ENCODE data around the gene GAS1. TPM values are rescaled to one million over a fixed set of nuclear protein-coding genes. Genes with fewer than 3 reads are reported as not detected.

GAS1 gene
- total and polyA plus RNA-seq, 10 of the 15 experiments (the other 5 are each of a cell fraction or from before 2014, with no cell fraction given), result not detected

- no peaks in the 10 kb centered on the region for H3K79me2 ChIP-seq (ENCODE audit: control insufficient read depth, insufficient read depth, low read length)
- H4K20me1 ChIP-seq (ENCODE audit: control insufficient read depth, insufficient read depth), result no peaks in the 10 kb centered on the region
- H2AFZ ChIP-seq (ENCODE audit: control insufficient read depth, low read depth, low read length), result no peak overlapping the region
- no peaks in the 10 kb centered on the region for H3K9me3 ChIP-seq (replicated peaks; ENCODE audit: control insufficient read depth, insufficient read depth, low read length)
- intact Hi-C loops (cut with micrococcal nuclease; ENCODE audit: unreplicated experiment), result no loop called here
- WGBS (ENCODE audit: insufficient coverage, insufficient replicate concordance, low lambda C conversion rate, missing lambda C conversion rate), result 52% methylated on average over 9 of the region's 9 CpGs
- FAIRE-seq (no peak), ATAC-seq (no peak), DNase-seq (ENCODE audit: low read depth, low spot score) (no peak)
- RAD21 ChIA-PET (ENCODE audit: unreplicated experiment), result no interaction called here
- in situ Hi-C loops (cut with MboI), result no loop called here
- H3K27me3 ChIP-seq (replicated peaks in 1 of 2; ENCODE audit: control insufficient read depth in 2 of 2, insufficient read depth in 2 of 2, low read length in 1 of 2), result no peaks in the 10 kb centered on the region; a peak in 1 of 4 replicates
- no peaks in the 10 kb centered on the region for H3K4me1 ChIP-seq (ENCODE audit: control insufficient read depth, insufficient read depth, low read length)
- BruUV-seq (replicated peaks), result no TSS peak
- POLR2A ChIA-PET, result no interaction called here
- SMC1A ChIA-PET (ENCODE audit: uncharacterized antibody, unreplicated experiment), result no interaction called here
- no peak overlapping the region for H3K4me3 ChIP-seq
- TF ChIP-seq RAD51 (IDR thresholded peaks at IDR 0.05) (peak; percentile 18; the same call in 1 of the 2 replicates), SIX5 (IDR thresholded peaks at IDR 0.05; ENCODE audit: low read depth, low read length, severe bottlenecking) (no peak)
- H3K4me2 ChIP-seq (ENCODE audit: control insufficient read depth, insufficient read depth), result no peak overlapping the region
- no peaks in the 10 kb centered on the region for H3K36me3 ChIP-seq (ENCODE audit: control insufficient read depth in 2 of 2, insufficient read depth in 2 of 2, low read length in 1 of 2)
- CTCF ChIA-PET, result no interaction called here
- no peak overlapping the region for H3K9ac ChIP-seq (ENCODE audit: control insufficient read depth, insufficient read depth, low read length)
- H3K27ac ChIP-seq (ENCODE audit: control insufficient read depth, insufficient read depth), result no peak overlapping the region
Observed at GRCh38 chr9:86962692-86963091, 15.4 kb upstream of the GAS1 start.

- ATAC-seq (no peak), DNase-seq (ENCODE audit: low read depth, low spot score) (no peak), FAIRE-seq (no peak)
- 20% methylated on average over 6 of the region's 6 CpGs for WGBS (ENCODE audit: insufficient coverage, insufficient replicate concordance, low lambda C conversion rate, missing lambda C conversion rate)
- Histone ChIP-seq H3K27ac (ENCODE audit: control insufficient read depth, insufficient read depth) (no peak overlapping the region), H3K27me3 (replicated peaks in 1 of 2; ENCODE audit: control insufficient read depth in 2 of 2, insufficient read depth in 2 of 2, low read length in 1 of 2) (no peaks in the 10 kb centered on the region; a peak in 1 of 4 replicates), H2AFZ (ENCODE audit: control insufficient read depth, low read depth, low read length) (no peak overlapping the region), H3K9me3 (replicated peaks; ENCODE audit: control insufficient read depth, insufficient read depth, low read length) (no peaks in the 10 kb centered on the region), H3K9ac (ENCODE audit: control insufficient read depth, insufficient read depth, low read length) (no peak overlapping the region), H3K4me2 (ENCODE audit: control insufficient read depth, insufficient read depth) (no peak overlapping the region), H3K4me1 (ENCODE audit: control insufficient read depth, insufficient read depth, low read length) (no peaks in the 10 kb centered on the region), H3K36me3 (ENCODE audit: control insufficient read depth in 2 of 2, insufficient read depth in 2 of 2, low read length in 1 of 2) (no peaks in the 10 kb centered on the region), H3K4me3 (no peak overlapping the region), H4K20me1 (ENCODE audit: control insufficient read depth, insufficient read depth) (no peaks in the 10 kb centered on the region), H3K79me2 (ENCODE audit: control insufficient read depth, insufficient read depth, low read length) (no peaks in the 10 kb centered on the region)
- TF ChIP-seq IKZF2 (IDR thresholded peaks at IDR 0.05) (no peak), CEBPB (IDR thresholded peaks at IDR 0.05; ENCODE audit: borderline replicate concordance in 1 of 2, low read depth in 2 of 2, low read length in 2 of 2) (no peak), ZNF207 (IDR thresholded peaks at IDR 0.05; ENCODE audit: borderline replicate concordance) (no peak), RCOR1 (conservative IDR thresholded peaks at IDR 0.05; ENCODE audit: low read depth, low read length) (no peak)
- TF ChIP-seq, protein P1, sequence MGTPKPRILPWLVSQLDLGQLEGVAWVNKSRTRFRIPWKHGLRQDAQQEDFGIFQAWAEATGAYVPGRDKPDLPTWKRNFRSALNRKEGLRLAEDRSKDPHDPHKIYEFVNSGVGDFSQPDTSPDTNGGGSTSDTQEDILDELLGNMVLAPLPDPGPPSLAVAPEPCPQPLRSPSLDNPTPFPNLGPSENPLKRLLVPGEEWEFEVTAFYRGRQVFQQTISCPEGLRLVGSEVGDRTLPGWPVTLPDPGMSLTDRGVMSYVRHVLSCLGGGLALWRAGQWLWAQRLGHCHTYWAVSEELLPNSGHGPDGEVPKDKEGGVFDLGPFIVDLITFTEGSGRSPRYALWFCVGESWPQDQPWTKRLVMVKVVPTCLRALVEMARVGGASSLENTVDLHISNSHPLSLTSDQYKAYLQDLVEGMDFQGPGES (IDR thresholded peaks at IDR 0.05), result no peak
- TF ChIP-seq, protein P2, sequence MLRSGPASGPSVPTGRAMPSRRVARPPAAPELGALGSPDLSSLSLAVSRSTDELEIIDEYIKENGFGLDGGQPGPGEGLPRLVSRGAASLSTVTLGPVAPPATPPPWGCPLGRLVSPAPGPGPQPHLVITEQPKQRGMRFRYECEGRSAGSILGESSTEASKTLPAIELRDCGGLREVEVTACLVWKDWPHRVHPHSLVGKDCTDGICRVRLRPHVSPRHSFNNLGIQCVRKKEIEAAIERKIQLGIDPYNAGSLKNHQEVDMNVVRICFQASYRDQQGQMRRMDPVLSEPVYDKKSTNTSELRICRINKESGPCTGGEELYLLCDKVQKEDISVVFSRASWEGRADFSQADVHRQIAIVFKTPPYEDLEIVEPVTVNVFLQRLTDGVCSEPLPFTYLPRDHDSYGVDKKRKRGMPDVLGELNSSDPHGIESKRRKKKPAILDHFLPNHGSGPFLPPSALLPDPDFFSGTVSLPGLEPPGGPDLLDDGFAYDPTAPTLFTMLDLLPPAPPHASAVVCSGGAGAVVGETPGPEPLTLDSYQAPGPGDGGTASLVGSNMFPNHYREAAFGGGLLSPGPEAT (IDR thresholded peaks at IDR 0.05; ENCODE audit: low read depth), result no peak
- RAD21 ChIA-PET (ENCODE audit: unreplicated experiment), result no interaction called here
- POLR2A ChIA-PET, result no interaction called here
- no TSS peak for BruUV-seq (replicated peaks)
- in situ Hi-C loops (cut with MboI), result no loop called here
- CTCF ChIA-PET, result no interaction called here
- SMC1A ChIA-PET (ENCODE audit: uncharacterized antibody, unreplicated experiment), result no interaction called here
- intact Hi-C loops (cut with micrococcal nuclease; ENCODE audit: unreplicated experiment), result no loop called here
Observed at GRCh38 chr9:86960938-86961337, 13.6 kb upstream of the GAS1 start.
